GM21723 (cell line): ENCODE measurements around the gene LRTM2.

Source experiments
- ATAC-seq: cut with Tn5 transposase; IDR thresholded peaks from one replicate; pipeline ENCODE4 v1.9.1; 2021; ENCODE audit warnings: mild to moderate bottlenecking, moderate library complexity; ENCODE audit not compliant: unreplicated experiment

Gene LRTM2

DNA sequence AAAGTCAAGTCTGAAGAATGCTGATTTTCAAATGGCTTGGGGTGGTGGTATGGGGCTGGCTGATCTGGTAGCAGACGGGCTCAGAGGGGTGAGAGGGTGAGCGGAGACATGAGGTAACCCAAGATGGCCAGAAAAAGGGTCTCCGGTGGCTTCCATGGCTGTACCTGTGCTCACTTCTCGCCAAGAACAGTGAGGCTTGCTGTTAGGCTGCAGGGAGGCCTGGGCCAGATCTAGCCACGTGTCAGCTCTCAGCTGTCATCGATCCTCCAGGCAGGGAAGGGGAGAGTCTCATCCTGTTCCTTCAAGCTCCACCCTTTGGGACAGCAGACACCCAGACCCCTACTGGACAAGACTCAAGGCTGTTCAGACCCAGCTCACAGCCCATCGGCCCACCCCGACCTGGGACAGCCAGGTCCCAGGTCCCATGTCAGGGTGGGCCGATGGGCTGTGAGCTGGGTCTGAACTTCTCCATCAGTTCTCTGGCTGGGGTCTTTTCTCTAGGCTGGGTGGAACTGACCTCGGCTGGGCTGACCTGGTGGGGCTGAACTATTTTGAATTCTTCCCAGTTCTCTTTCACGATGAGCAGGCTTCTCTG, 9.0 kb downstream of the LRTM2 start:
- ATAC-seq: no peak

- ATAC-seq: no peak
Observed at GRCh38 chr12:1830401-1830845, 10.1 kb downstream of the LRTM2 start.

DNA sequence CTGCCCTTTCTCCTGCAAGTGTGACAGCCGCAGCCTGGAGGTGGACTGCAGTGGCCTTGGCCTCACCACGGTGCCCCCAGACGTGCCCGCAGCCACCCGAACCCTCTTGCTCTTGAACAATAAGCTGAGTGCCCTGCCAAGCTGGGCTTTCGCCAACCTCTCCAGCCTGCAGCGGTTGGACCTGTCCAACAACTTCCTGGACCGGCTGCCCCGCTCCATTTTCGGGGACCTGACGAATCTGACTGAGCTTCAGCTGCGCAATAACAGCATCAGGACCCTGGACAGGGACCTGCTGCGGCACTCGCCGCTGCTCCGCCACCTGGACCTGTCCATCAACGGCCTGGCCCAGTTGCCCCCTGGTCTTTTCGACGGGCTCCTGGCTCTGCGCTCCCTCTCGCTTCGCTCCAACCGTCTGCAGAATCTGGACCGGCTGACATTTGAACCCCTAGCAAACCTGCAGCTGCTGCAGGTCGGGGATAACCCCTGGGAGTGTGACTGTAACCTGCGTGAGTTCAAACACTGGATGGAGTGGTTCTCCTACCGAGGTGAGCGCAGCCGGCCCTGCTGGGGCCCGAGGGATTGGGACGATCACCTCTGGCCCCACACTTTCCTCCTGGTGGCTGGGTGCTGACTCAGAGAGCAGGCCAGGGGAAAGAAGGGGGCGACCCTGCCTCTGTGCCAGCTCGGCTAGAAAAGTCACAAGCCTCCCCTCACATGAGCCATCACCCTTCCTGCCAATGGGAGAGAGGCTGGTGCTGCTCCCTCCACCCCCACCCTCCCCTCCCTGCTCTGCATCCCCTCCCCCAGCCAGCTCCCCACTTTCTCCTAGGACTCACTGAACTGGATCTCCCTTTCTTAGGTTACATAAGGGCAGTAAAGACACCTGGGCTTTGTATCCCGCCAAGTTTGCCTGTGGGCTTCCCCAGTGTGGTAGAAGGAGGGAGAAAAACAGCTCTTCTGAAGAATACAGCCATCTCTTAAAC, 10.9 kb downstream of the LRTM2 start:
- ATAC-seq: no peak

DNA sequence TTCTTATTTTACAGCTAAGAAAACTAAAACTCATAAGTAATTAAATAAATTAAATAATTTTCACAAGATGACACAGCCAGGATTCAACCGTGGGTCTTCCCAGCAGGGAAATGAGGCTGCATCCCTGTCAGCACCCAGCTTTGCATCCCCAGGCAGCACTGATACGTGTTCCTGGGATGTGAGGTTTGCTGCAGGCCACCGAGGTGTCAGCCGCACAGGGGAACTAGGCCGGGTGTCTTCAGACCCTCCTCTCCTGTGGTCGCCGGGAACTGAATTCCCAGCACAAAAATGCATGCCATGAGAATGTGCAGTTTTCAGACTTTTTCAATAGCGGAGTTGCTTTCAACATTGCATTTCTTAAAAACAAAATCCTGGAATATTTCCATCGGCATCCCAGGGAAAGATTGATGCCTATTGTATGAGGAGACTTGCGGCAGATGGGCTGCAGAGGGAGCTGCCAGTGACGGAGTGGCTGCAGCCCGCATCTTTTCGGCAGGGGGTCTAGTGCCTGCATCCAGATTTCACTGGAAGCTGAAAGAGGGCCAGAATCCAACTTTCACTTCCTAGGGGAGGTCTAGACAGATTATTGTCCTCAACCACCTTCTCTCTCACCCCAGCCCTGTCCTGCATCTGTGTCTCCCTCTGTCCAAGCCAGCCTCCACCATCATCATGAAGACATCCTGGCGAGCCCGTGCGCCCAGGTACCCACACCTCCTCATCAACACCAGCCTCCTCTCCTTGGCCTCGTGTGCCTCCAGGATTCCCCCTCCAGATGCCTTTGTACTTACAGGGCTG, 12.6 kb downstream of the LRTM2 start:
- no peak for ATAC-seq

- ATAC-seq: no peak
Observed at GRCh38 chr12:1833596-1834028, 13.2 kb downstream of the LRTM2 start.

DNA sequence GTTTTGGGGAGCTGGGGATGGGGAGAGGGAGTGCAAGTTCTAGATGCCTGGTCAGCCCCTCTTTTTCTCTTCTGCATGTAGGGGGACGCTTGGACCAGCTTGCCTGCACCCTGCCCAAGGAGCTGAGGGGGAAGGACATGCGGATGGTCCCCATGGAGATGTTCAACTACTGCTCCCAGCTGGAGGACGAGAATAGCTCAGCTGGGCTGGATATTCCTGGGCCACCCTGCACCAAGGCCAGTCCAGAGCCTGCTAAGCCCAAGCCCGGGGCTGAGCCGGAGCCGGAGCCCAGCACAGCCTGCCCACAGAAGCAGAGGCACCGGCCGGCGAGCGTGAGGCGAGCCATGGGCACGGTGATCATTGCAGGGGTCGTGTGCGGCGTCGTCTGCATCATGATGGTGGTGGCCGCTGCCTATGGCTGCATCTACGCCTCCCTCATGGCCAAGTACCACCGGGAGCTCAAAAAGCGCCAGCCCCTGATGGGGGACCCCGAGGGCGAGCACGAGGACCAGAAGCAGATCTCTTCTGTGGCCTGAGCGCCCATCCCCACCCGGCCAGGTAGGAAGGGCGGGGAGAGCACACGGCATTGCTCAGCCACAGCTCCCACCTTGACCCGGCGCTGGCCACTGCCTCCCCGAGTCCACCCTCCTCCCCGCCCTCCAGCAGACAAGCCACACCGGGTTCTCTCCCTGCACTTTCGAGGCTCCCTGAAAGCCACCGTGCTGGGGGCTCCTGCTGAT, 14.0 kb downstream of the LRTM2 start:
- ATAC-seq: no peak

DNA sequence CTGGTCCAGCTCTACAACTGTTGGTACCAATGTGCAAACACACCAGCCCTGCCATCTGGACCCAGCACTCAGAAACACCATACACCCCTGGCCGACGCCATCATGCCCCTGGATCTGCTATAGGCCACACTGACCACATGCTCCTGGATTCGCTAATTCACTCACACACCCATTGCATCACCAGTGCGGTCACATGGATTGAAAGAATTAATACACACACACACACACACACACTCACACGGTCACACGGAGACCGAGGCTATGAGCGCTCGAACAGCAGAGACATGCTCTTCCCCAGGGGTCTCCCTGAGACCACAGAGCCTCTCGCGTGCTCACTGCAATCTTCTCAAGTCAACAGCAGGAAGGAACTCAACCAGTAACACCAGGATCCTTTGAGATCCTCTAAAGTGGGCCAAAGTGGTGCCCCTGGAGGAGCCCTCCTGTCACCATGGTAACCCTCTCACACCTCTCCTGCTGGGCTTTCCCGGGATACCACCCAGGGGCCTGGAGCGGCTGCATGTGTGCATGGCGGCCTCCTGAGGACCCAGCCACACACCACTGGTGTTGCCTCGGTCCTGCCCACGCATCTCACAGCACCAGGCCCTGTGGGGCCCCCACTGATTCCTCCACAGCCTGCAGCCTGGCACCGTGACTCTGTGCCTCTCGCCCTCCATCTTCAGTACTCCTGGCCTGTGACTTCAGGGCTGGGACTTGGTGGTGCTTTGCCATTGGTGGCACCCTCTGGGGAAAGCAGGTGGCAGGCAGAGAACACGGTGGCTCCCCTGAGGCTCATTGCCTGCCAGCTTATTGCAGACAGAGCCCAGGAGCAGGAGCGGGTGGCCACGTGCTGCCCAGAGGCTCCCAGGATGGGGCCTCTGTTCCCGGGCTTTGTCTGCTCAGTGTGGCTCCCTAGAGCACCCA, 15.1 kb downstream of the LRTM2 start:
- no peak for ATAC-seq

DNA sequence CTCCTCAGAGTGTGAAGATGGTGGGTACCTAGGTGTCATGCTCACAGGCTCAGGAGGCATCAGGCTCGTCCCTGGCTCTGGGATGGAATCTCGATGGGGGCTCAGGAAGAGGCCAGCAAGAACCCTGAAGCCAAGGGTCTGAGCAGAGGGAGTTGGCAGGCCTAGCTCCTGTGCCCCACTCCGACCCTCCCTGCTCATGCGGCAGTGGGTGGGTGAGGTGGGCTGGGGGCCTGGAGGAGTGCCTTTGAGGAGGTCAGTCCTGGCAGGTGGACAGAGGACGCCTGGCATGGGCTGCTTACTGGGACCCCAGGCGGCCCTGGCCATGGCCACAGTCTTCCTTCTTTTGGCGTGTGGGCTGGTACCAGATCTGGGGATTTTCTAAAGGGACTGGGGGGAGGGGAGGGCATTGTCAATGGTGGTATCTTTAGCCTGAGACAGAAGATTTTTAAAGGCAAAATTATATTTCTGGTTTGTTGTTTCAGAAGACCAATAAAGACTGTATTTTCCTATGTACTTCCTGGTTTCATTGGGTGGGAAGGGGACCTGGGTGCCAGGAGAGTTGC, 16.0 kb downstream of the LRTM2 start:
- no peak for ATAC-seq

DNA sequence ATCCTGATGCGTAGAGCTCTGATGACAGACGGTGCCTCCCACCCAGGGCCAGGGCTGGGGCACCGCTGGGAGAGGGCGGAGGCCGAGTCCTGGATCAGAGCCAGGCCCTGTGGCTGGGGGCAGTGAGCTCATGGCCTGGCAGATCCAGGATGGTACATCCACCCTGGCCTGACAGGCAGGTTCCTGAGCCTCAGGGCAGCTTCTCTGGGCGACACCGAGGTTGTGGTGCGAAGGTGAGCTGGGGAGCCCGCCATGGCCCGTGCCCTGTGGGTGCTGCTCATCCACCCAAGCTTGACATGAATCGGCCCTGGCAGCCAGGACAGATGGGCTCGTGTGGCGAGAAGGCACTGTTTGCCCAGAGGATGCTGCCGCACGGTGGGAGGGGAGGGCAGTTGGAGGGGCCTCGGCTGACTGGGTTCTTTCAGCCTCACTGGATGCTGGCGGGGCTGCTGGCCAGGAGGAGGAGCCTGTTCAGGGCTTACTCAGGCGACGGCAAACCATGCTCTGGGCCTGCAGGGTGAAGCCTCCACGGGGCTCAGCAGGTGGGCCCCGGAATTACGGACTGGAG, 16.6 kb downstream of the LRTM2 start:
- no peak for ATAC-seq

GRCh38 chr12:1837541-1838204, 17.3 kb downstream of the LRTM2 start:
- ATAC-seq: no peak

DNA sequence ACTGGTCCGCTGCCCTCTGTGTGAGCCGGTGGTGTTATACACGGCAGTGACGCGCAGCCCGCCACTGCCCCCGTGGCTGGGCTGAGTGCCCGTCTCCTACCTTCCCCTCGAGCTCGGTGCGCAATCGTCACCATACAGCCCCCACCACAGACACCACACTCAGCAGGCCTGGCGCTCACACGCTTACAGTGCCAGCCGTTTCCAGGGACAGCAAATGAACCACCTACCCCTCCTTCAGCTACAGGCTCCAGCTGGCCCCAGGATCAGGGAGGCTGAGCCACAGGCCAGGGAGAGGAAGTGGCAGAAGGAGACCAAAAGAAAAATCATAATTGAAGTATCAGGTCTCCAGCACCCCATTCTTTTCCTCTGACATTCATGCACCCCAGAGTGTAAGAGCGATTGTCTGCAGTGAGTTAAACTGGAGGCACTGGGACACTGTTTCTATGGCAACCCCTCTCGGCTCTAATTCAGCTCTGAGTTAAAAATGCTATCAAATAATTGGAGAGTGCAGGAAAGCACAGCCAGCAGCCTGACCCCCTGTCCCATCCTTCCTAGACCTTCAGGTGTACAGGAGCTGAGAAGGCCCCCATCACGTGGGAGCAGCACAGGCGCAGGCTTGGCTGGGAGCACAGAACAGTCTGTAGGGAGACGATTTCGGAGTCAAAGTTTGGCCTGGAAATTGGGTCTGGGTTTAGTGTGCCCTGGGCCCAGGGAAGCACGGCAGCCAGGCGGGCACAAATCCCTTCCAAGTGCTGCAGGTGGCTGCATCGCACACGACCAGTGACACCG, 18.0 kb downstream of the LRTM2 start:
- ATAC-seq: no peak

DNA sequence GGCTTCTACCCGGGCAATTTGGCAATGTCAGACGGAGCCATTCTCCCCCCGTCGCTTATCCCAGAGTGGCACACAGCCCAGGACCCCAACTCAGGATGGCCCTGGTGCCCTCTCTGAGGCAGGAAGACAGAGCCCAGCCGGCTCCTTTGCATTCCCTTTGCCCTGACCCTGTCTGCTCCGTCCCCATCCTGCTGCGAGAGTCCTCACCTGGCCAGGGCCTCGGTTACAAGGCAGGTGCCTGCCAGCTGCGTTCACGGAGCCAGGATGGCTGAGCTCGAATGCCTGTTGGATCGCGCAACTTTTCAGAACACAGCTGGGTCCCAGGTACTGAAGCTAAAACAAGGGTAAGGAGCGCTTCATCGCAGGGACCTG, 18.6 kb downstream of the LRTM2 start:
- no peak for ATAC-seq

GRCh38 chr12:1839464-1839863, 19.1 kb downstream of the LRTM2 start:
- no peak for ATAC-seq

DNA sequence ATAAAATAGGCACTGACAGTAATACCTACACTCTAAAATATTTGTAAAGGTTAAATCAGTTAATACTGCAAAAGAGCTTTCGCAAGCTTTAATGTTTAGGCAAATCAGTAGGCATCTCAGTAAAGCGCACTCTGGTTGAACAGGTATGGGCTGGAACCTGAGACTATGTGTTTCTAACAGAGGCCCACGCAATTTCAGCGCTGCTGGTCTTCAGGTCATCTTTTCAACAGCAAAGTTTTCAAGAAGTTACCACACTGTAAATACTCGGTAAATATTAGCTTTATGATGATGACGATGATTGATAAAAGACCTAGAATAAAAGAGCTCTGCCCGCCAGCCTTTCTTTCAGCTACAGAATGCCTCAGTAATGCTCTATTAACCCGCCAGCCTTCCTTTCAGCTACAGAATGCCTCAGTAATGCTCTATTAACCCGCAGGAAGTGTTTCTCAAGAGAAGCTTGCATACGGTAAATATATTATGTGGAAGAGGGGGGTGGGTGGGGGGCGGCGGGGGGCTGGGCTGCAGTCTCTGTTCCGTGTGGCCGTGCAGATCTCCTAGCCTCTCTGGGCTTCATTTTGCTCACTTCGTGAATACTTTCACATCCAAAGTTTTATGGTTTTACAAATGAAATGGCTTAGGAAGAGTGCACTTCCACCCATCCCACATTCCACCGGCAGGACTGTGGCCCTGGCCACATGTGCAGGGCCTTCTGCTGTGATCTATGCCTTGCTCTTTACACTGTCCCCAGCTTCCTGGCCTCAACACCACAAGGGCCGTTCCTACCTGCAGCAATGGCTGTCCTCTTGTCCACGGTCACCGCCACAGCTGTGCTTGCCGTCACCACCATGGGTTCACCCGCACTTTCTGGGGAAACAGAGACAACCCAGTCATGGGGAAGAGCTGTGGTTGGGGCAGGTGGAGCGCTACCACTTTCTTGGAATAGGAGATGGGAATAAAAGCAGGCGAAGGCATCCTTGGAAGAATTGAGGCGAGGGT, 19.9 kb downstream of the LRTM2 start:
- ATAC-seq: no peak

DNA sequence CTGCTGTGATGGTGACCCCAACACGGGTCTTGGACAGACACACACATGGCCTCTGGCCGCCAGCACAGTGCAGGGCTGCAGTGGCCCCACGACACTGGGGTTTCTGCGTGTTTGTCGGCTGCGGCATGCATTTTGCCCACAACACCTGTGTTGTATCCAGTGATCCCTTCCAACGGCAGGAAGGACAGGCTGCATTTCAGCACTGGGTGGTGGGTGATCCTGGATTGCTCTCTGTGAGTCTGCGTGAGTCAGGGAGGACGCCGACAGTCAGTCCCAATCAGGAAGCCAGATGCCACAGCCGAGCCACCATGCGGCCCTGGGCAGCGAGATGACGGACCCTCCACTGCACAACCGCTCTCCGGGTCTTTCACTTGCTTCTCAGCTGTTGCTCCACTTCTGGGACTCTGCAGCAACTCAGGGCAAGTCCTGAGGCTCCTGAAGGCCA, 20.6 kb downstream of the LRTM2 start:
- no peak for ATAC-seq

DNA sequence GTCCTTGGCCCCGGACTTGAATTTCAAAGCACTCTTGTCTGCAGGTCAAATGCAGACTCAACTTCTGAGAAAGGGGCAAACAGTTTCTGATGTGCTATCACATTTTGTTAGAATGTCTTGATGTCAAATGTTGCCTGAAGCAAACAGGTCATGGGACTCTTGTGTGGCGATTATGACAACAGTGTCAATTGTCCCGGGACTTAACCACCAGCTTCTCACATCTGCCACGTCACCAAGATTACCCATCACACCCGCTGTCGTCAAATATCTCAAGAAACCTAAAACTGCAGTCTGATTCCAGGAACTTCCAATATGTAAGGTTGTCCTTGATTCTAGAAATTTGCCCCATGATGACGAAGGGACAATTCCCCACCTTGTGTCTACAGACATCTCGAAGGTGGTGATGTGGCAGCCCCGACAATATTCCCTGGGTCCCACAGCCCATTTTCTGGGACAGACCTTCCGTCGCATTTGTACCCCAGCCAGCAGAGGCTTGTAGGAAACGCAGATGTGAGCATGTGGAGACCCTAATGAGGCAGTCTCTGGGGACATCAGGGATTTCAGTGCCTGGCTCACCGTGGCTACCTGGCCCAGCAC, 21.3 kb downstream of the LRTM2 start:
- no peak for ATAC-seq
